Kidney glomerular epithelial cell (primary cell): Measurements from ENCODE around the gene SF1.
A peak's percentile ranks its signal among the peaks of the same experiment; 100 is the strongest.

Source experiments
- DNase-seq: peaks from one replicate; lab custom pipeline; 2025; lab: John Stamatoyannopoulos, UW

Gene SF1

GRCh38 chr11:64777449-64778222 is 706 bp downstream of the SF1 start:
- peak; percentile 42 for DNase-seq

- no peak for DNase-seq
These were observed 1.5 kb downstream of the SF1 start for GRCh38 chr11:64776875-64777274.

GRCh38 chr11:64776425-64776824 is 1.9 kb downstream of the SF1 start:
- DNase-seq, result no peak

GRCh38 chr11:64774144-64774543 is 4.2 kb downstream of the SF1 start:
- no peak for DNase-seq

GRCh38 chr11:64772303-64773018 is 5.9 kb downstream of the SF1 start:
- DNase-seq, result no peak

- DNase-seq, result no peak
These were observed 6.5 kb downstream of the SF1 start for GRCh38 chr11:64771861-64772260.

- DNase-seq, result no peak
These were observed 8.2 kb downstream of the SF1 start for GRCh38 chr11:64770120-64770519.

- no peak for DNase-seq
These were observed 9.1 kb downstream of the SF1 start for GRCh38 chr11:64769283-64769682.

GRCh38 chr11:64768300-64768694 is 10.0 kb downstream of the SF1 start:
- DNase-seq, result no peak

- peak; percentile 52 for DNase-seq
These were observed 10.7 kb downstream of the SF1 start for GRCh38 chr11:64767344-64768299.

- DNase-seq, result no peak
These were observed 11.5 kb downstream of the SF1 start for GRCh38 chr11:64766881-64767280.

- DNase-seq, result no peak
These were observed 12.3 kb downstream of the SF1 start for GRCh38 chr11:64765851-64766665.

GRCh38 chr11:64765291-64765850 is 13.0 kb downstream of the SF1 start:
- DNase-seq, result no peak

- DNase-seq, result no peak
These were observed 13.6 kb downstream of the SF1 start for GRCh38 chr11:64764753-64765152.

- DNase-seq, result no peak
These were observed 14.2 kb downstream of the SF1 start for GRCh38 chr11:64764040-64764611.

GRCh38 chr11:64763526-64764039 is 14.8 kb downstream of the SF1 start:
- no peak for DNase-seq

- DNase-seq, result peak; percentile 86
These were observed 15.4 kb downstream of the SF1 start for GRCh38 chr11:64762674-64763525.

- DNase-seq, result no peak
These were observed 16.1 kb downstream of the SF1 start for GRCh38 chr11:64762277-64762673.

- no peak for DNase-seq
These were observed 17.5 kb downstream of the SF1 start for GRCh38 chr11:64760759-64761420.
